GM19438 (cell line): Measurements from ENCODE around the gene C1orf56.
A peak's percentile ranks its signal among the peaks of the same experiment; 100 is the strongest.

Experiments
- ATAC-seq: cut with Tn5 transposase; IDR thresholded peaks from one replicate; pipeline ENCODE4 v1.9.1; 2021; ENCODE audit warnings: low read depth; ENCODE audit not compliant: unreplicated experiment

Gene C1orf56

GRCh38 chr1:151047591-151047924 is at the start of gene C1orf56:
Gene C1orf56, plus strand, starts transcription at chr1:151047751. Its CDS starts 97 bp downstream, at chr1:151047848.
- peak; percentile 67 for ATAC-seq

- ATAC-seq = no peak
Measured at GRCh38 chr1:150997949-150998348, 49.6 kb upstream of the C1orf56 start.

- ATAC-seq = no peak
Measured at GRCh38 chr1:150999051-150999674, 48.4 kb upstream of the C1orf56 start.

- ATAC-seq = no peak
Measured at GRCh38 chr1:150999926-151000325, 47.6 kb upstream of the C1orf56 start.

GRCh38 chr1:151000408-151000807 is 47.1 kb upstream of the C1orf56 start:
- no peak for ATAC-seq

- ATAC-seq = no peak
Measured at GRCh38 chr1:151001602-151002001, 45.9 kb upstream of the C1orf56 start.

- ATAC-seq = no peak
Measured at GRCh38 chr1:151002051-151002450, 45.5 kb upstream of the C1orf56 start.

- ATAC-seq = no peak
Measured at GRCh38 chr1:151002611-151003010, 44.9 kb upstream of the C1orf56 start.

- no peak for ATAC-seq
Measured at GRCh38 chr1:151003180-151003579, 44.4 kb upstream of the C1orf56 start.

GRCh38 chr1:151005729-151006319 is 41.7 kb upstream of the C1orf56 start:
- no peak for ATAC-seq

GRCh38 chr1:151006327-151007052 is 41.1 kb upstream of the C1orf56 start, which contains the start of gene MINDY1:
Gene MINDY1, minus strand, starts transcription at chr1:151006902. Its CDS starts 4,285 bp downstream, at chr1:151002617.
- peak; percentile 51 for ATAC-seq

- no peak for ATAC-seq
Measured at GRCh38 chr1:151007853-151008243, 39.7 kb upstream of the C1orf56 start.

- ATAC-seq = no peak
Measured at GRCh38 chr1:151008244-151009205, 39.0 kb upstream of the C1orf56 start, which contains the start of gene PRUNE1. Gene PRUNE1, plus strand, starts transcription at chr1:151008449. Its CDS starts 184 bp downstream, at chr1:151008633.

- no peak for ATAC-seq
Measured at GRCh38 chr1:151009206-151009587, 38.4 kb upstream of the C1orf56 start.

GRCh38 chr1:151009674-151010345 is 37.7 kb upstream of the C1orf56 start:
- ATAC-seq = no peak

GRCh38 chr1:151010346-151010726 is 37.2 kb upstream of the C1orf56 start:
- no peak for ATAC-seq

GRCh38 chr1:151011154-151011850 is 36.2 kb upstream of the C1orf56 start:
- ATAC-seq = no peak

- ATAC-seq = no peak
Measured at GRCh38 chr1:151012684-151013471, 34.7 kb upstream of the C1orf56 start.

GRCh38 chr1:151013518-151013917 is 34.0 kb upstream of the C1orf56 start:
- ATAC-seq = no peak
